A549 treated with CpdA at 1 μM for 4 hours (cell line): Measurements from ENCODE around the gene ZNF140. TPM values are rescaled to one million over a fixed set of nuclear protein-coding genes. Genes with fewer than 3 reads are reported as not detected.

Experiments
- total RNA-seq: library from RNA; stranded (reverse); fragments of 200-300 nt; extraction: Qiagen RNA extraction; gene quantifications from 5 replicates; pipeline ENCODE4 v1.2.3, GENCODE V29; 2022; ENCODE audit warnings: low read depth

The ZNF140 gene
- 9.5 to 10.3 TPM (median 9.9 TPM) in 5 replicates for total RNA-seq

GRCh38 chr12:133080368-133081158 lies at the start of gene ZNF140:
ZNF140 (plus strand) TSS chr12:133080923; CDS start chr12:133081321, 398 bp downstream.

GRCh38 chr12:133037207-133038005 lies 43.3 kb upstream of the ZNF140 start, which contains the start of gene ZNF84:
ZNF84 (plus strand) TSS chr12:133037509; CDS start chr12:133041468, 3,959 bp downstream.

GRCh38 chr12:133130038-133130807 lies 49.5 kb downstream of the ZNF140 start, which contains the start of the genes ZNF10 and ZNF891:
ZNF10 (plus strand) TSS chr12:133130627; CDS start chr12:133144493, 13,866 bp downstream.
ZNF891 (minus strand) TSS chr12:133130274; CDS start chr12:133121918, 8,356 bp downstream.

Other genes starting within 250 kb of the ZNF140 start
- gene CHFR, start 193.3 kb upstream of the ZNF140 start, total RNA-seq = 18.1 to 21.9 TPM (median 19.8 TPM) in 5 replicates
- gene ZNF605, start 124.6 kb upstream of the ZNF140 start, total RNA-seq = 3.1 to 5.6 TPM (median 3.4 TPM) in 5 replicates
- 7.1 to 11.3 TPM (median 7.4 TPM) in 5 replicates for gene ZNF26, start 94.6 kb upstream of the ZNF140 start, total RNA-seq
- 11.8 to 15.7 TPM (median 12.4 TPM) in 5 replicates for gene ZNF84, start 43.4 kb upstream of the ZNF140 start, total RNA-seq
- gene ZNF891, start 49.4 kb downstream of the ZNF140 start, total RNA-seq = 0.38 to 0.47 TPM (median 0.43 TPM) in 5 replicates
- gene ZNF10, start 49.7 kb downstream of the ZNF140 start, total RNA-seq = 1.4 to 2.3 TPM (median 1.8 TPM) in 5 replicates
- gene ZNF268, start 100.6 kb downstream of the ZNF140 start, total RNA-seq = 8.6 to 20.0 TPM (median 10.4 TPM) in 5 replicates
- gene ANHX, start 155.0 kb downstream of the ZNF140 start, total RNA-seq = not detected in 5 replicates